Naive thymus-derived CD8-positive, alpha-beta T cell (primary cell): Measurements from ENCODE around the gene KLC4. TPM values are rescaled to one million over a fixed set of nuclear protein-coding genes. Genes with fewer than 3 reads are reported as not detected.

Source experiments
- ATAC-seq, 2 donors: fragments of 150-1000 bp; cut with Tn5 transposase in 1 of 2; sonication (Bioruptor Pico), chemical (Tn5 transposase) in 1 of 2; 1 replicate in 1 of 2; 2 replicates in 1 of 2; pipeline ENCODE4 v1.10.0; 2021; ENCODE audit warnings: mild to moderate bottlenecking in 2 of 2, moderate library complexity in 2 of 2
- POLR2A ChIA-PET: fragments of 350-600 bp; sonication (Branson Sonifier 250); formaldehyde crosslinking; loops from one replicate; lab custom pipeline; 2021; ENCODE audit warnings: antibody characterized with exemption; lab: Charles Lee
- DNase-seq, 10 donors: peaks; one replicate each; pipeline versions ENCODE4 v3.0.0 to v3.0.0-alpha.2; 2020 to 2022
- H3K27ac Mint-ChIP-seq, 10 donors: one replicate each; pipeline ENCODE4 v1.8.0; 2020 to 2022; ENCODE audit warnings: mild to moderate bottlenecking in 10 of 10, mixed read lengths in 10 of 10, moderate library complexity in 4 of 10, inconsistent platforms in 1 of 10
- H3K27me3 Mint-ChIP-seq, 5 donors: one replicate each; pipeline ENCODE4 v1.8.0; 2021 to 2022; ENCODE audit warnings: mixed read lengths in 5 of 5
- H3K36me3 Mint-ChIP-seq, 3 donors: one replicate each; pipeline ENCODE4 v1.8.0; 2020 to 2022; ENCODE audit warnings: mixed read lengths in 3 of 3, mild to moderate bottlenecking in 2 of 3, inconsistent platforms in 1 of 3
- H3K4me1 Mint-ChIP-seq, 4 donors: one replicate each; pipeline ENCODE4 v1.8.0; 2021 to 2022; ENCODE audit warnings: mixed read lengths in 4 of 4
- H3K4me3 Mint-ChIP-seq, 10 donors: one replicate each; pipeline ENCODE4 v1.8.0; 2020 to 2022; ENCODE audit warnings: mild to moderate bottlenecking in 10 of 10, mixed read lengths in 10 of 10, moderate library complexity in 6 of 10, inconsistent platforms in 1 of 10
- H3K9me3 Mint-ChIP-seq, 9 donors: one replicate each; pipeline ENCODE4 v1.8.0; 2020 to 2022; ENCODE audit warnings: mixed read lengths in 9 of 9, mild to moderate bottlenecking in 3 of 9, inconsistent platforms in 1 of 9, moderate library complexity in 1 of 9
- polyA plus RNA-seq, 3 donors: library from polyadenylated mRNA; unstranded; fragments of 300-500 nt; fragmentation: Illumina TruSeq; gene quantifications; one replicate each; pipeline ENCODE4 v1.2.3, GENCODE V29; 2021
- total RNA-seq, 8 experiments: library from RNA in 2 of 8; stranded (reverse) in 2 of 8; gene quantifications; one replicate each; pipeline ENCODE4 v1.2.3 and lab custom pipeline; 2021 to 2026

KLC4 gene
- total and polyA plus RNA-seq, 5 experiments from 2014 or later: 9.9 to 64.6 (median 12.7) TPM

DNA sequence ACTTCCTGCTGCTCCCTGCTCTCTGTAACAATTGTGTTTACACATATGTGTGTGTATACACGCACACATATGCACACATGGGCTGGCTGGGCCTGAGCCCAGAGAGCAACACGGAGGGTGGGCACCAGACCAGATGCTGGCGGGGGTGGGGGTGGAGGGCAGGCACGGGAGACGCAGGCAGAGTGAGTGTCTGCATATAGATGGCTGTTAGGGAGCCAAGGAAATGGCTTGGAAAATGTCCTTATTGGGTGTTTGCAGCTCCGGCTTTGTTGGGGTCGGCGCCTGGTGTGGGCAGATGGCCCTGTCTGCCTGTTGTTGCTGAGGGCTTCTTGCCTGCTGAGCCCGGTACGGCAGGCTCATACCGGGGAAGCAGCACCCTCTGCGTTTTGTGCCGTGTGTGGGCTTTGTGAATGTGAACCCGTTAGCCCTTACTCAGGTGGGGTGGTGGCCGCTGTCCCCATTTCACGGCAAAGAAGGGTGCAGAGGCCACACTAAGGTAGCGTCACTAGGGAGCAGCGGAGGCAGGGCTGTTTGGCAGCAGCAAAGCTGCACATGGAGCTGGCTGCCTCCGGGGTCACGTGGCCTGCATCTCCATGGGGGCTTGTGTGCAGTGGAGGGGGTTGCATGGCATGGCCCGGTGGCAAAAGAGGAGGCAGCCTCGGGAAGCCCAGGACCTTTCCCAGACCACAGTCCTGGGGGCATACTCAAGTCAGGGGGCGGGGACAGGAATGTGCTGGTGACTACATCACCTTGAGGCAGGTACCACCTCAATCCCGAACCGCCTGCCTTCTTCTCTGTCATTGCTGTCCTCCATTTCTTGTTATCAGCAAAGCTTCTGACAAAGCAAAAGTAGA lies 64.3 kb downstream of the KLC4 start:
- Mint-ChIP-seq H3K27ac (no peak overlapping the region), H3K27me3 (no peaks in the 10 kb centered on the region), H3K4me3 (no peak overlapping the region), H3K36me3 (no peaks in the 10 kb centered on the region), H3K4me1 (no peaks in the 10 kb centered on the region), H3K9me3 (no peaks in the 10 kb centered on the region)
- POLR2A ChIA-PET: interaction anchor here (0.5 kb wide), 1 partner anchor 17 kb away, joined by 3 read pairs; no protein-coding TSS in a partner anchor
- DNase-seq: no peak
- ATAC-seq: no peak

DNA sequence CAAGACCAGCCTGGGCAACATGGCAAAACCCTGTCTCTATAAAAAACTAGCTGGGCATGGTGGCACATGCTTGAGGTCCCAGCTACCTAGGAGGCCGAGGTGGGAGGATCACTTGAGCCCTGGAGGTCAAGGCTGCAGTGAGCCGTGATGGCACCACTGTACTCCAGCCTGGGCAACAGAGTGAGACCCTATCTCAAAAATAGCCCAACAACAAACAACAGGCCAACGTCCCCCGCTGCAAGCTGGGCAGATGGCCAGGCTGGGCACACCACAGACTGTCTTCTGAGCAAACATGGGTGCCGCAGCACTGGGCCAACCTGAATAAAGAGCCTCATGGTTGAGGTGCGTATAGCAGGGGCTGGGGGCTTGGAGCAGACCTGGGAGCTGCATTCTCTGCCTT lies 65.0 kb downstream of the KLC4 start:
- H3K36me3 Mint-ChIP-seq: no peaks in the 10 kb centered on the region
- no peaks in the 10 kb centered on the region for H3K4me1 Mint-ChIP-seq
- no peaks in the 10 kb centered on the region for H3K9me3 Mint-ChIP-seq
- H3K4me3 Mint-ChIP-seq: no peak overlapping the region
- H3K27ac Mint-ChIP-seq: no peak overlapping the region
- DNase-seq (no peak), ATAC-seq (no peak)
- peaks cover 0 to under 1% (median 0%) of the 10 kb centered on the region in 5 donors for H3K27me3 Mint-ChIP-seq
- POLR2A ChIA-PET: no interaction called here

Other genes with a start within 250 kb of the KLC4 start
- gene RPL7L1, start 180.0 kb upstream of the KLC4 start, total RNA-seq: 100 to 1,000 TPM; 113 to 135 TPM
- gene RPL7L1, start 180.0 kb upstream of the KLC4 start, polyA plus RNA-seq: 10 to 100 TPM; 65.3 to 87.9 (median 67.4) TPM
- gene PTCRA, start 143.6 kb upstream of the KLC4 start, total RNA-seq: not detected
- not detected for gene PTCRA, start 143.6 kb upstream of the KLC4 start, polyA plus RNA-seq
- gene CNPY3, start 130.2 kb upstream of the KLC4 start, total RNA-seq: 100 to 1,000 TPM; 102 to 103 TPM
- 100 to 1,000 TPM in 2 of 3 donors, 10 to 100 TPM in 1; 90.3 to 158 (median 124) TPM for gene CNPY3, start 130.2 kb upstream of the KLC4 start, polyA plus RNA-seq
- 1 to 10 TPM; 1.9 to 2.1 TPM for gene GNMT, start 98.9 kb upstream of the KLC4 start, total RNA-seq
- under 1 TPM in 2 of 3 donors, not detected in 1; 0.19 to 0.34 TPM for gene GNMT, start 98.9 kb upstream of the KLC4 start, polyA plus RNA-seq
- gene PEX6, start 80.5 kb upstream of the KLC4 start, total RNA-seq: 10 to 100 TPM; 34.5 to 38.3 TPM
- 10 to 100 TPM; 17.6 to 30.8 (median 23.6) TPM for gene PEX6, start 80.5 kb upstream of the KLC4 start, polyA plus RNA-seq
- 10 to 100 TPM; 27.0 to 32.4 TPM for gene PPP2R5D, start 75.1 kb upstream of the KLC4 start, total RNA-seq
- gene PPP2R5D, start 75.1 kb upstream of the KLC4 start, polyA plus RNA-seq: 10 to 100 TPM; 11.6 to 29.8 (median 17.6) TPM
- gene MEA1, start 45.7 kb upstream of the KLC4 start, total RNA-seq: 10 to 100 TPM; 33.9 to 38.4 TPM
- 10 to 100 TPM; 73.4 to 90.9 (median 77.5) TPM for gene MEA1, start 45.7 kb upstream of the KLC4 start, polyA plus RNA-seq
- 10 to 100 TPM; 71.6 to 77.3 TPM for gene KLHDC3, start 45.4 kb upstream of the KLC4 start, total RNA-seq
- gene KLHDC3, start 45.4 kb upstream of the KLC4 start, polyA plus RNA-seq: 100 to 1,000 TPM; 107 to 136 (median 117) TPM
- gene RRP36, start 38.0 kb upstream of the KLC4 start, total RNA-seq: 10 to 100 TPM; 53.9 to 55.5 TPM
- 10 to 100 TPM; 52.7 to 74.5 (median 57.8) TPM for gene RRP36, start 38.0 kb upstream of the KLC4 start, polyA plus RNA-seq
- gene CUL7, start 5.8 kb upstream of the KLC4 start, total RNA-seq: 10 to 100 TPM; 13.2 to 14.4 TPM
- 1 to 10 TPM; 1.6 to 3.5 (median 1.6) TPM for gene CUL7, start 5.8 kb upstream of the KLC4 start, polyA plus RNA-seq
- gene MRPL2, start 197 bp upstream of the KLC4 start, total RNA-seq: 10 to 100 TPM; 58.1 to 59.3 TPM
- 10 to 100 TPM; 40.7 to 69.9 (median 59.5) TPM for gene MRPL2, start 197 bp upstream of the KLC4 start, polyA plus RNA-seq
- gene PTK7, start 16.7 kb downstream of the KLC4 start, total RNA-seq: 10 to 100 TPM; 19.4 to 22.2 TPM
- gene PTK7, start 16.7 kb downstream of the KLC4 start, polyA plus RNA-seq: 10 to 100 TPM in 1 of 3 donors, 1 to 10 TPM in 1, not detected in 1; 6.5 to 10.3 TPM
- 10 to 100 TPM; 26.5 to 27.3 TPM for gene SRF, start 111.6 kb downstream of the KLC4 start, total RNA-seq
- gene SRF, start 111.6 kb downstream of the KLC4 start, polyA plus RNA-seq: 1 to 10 TPM; 3.9 to 6.9 (median 5.2) TPM
- 100 to 1,000 TPM; 101 to 110 TPM for gene CUL9, start 122.6 kb downstream of the KLC4 start, total RNA-seq
- gene CUL9, start 122.6 kb downstream of the KLC4 start, polyA plus RNA-seq: 10 to 100 TPM in 2 of 3 donors, 1 to 10 TPM in 1; 6.8 to 10.4 (median 10.3) TPM
- gene DNPH1, start 169.8 kb downstream of the KLC4 start, total RNA-seq: 10 to 100 TPM; 45.9 to 53.8 TPM
- 100 to 1,000 TPM; 109 to 173 (median 121) TPM for gene DNPH1, start 169.8 kb downstream of the KLC4 start, polyA plus RNA-seq
- gene TTBK1, start 183.8 kb downstream of the KLC4 start, total RNA-seq: not detected
- not detected for gene TTBK1, start 183.8 kb downstream of the KLC4 start, polyA plus RNA-seq
- not detected for gene SLC22A7, start 238.6 kb downstream of the KLC4 start, total RNA-seq
- not detected for gene SLC22A7, start 238.6 kb downstream of the KLC4 start, polyA plus RNA-seq
- 1 to 10 TPM; 4.1 to 5.3 TPM for gene CRIP3, start 249.2 kb downstream of the KLC4 start, total RNA-seq
- gene CRIP3, start 249.2 kb downstream of the KLC4 start, polyA plus RNA-seq: not detected